Neutrophil (primary cell): Measurements from ENCODE around the gene ZNF791.

Experiments used
- H3K27ac ChIP-seq: fragments of 200-600 bp; sonication (generic); 2 replicates; pipeline ENCODE4 v1.5.1; 2016; ENCODE audit warnings: mild to moderate bottlenecking, moderate library complexity
- H3K27me3 ChIP-seq: fragments of 200-600 bp; sonication (generic); 2 replicates; pipeline ENCODE4 v1.6.0; 2016; ENCODE audit warnings: mild to moderate bottlenecking
- H3K36me3 ChIP-seq: fragments of 200-600 bp; sonication (generic); 2 replicates; pipeline ENCODE4 v1.5.1; 2017
- H3K4me1 ChIP-seq, 2 experiments: fragments of 200-600 bp in 1 of 2; sonication (generic) in 1 of 2; 1 replicate in 1 of 2; 2 replicates in 1 of 2; pipeline versions ENCODE4 v1.5.1 to v1.6.1; 2013 to 2016; ENCODE audit warnings: low read depth in 1 of 2, low read length in 1 of 2, mild to moderate bottlenecking in 1 of 2, moderate library complexity in 1 of 2; ENCODE audit not compliant: control insufficient read depth in 1 of 2, insufficient read depth in 1 of 2
- H3K4me3 ChIP-seq, 2 experiments: fragments of 200-600 bp in 1 of 2; sonication (generic) in 1 of 2; 1 replicate in 1 of 2; 2 replicates in 1 of 2; pipeline ENCODE4 v1.5.1; 2013 to 2016; ENCODE audit warnings: low read depth in 1 of 2, low read length in 1 of 2, mild to moderate bottlenecking in 1 of 2, moderate library complexity in 1 of 2
- H3K9me3 ChIP-seq: fragments of 200-600 bp; sonication (generic); 2 replicates; pipeline ENCODE4 v1.5.1; 2016
- CTCF ChIP-seq: fragments of 200-600 bp; sonication (generic); IDR thresholded peaks from 2 replicates; pipeline ENCODE4 v1.5.1; 2016; ENCODE audit warnings: antibody characterized with exemption

ZNF791 gene

GRCh38 chr19:12647047-12647446, 36.3 kb downstream of the ZNF791 start:
- no peak overlapping the region for H3K27ac ChIP-seq
- peaks cover 13 to 22% of the 10 kb centered on the region in 2 experiments for H3K4me1 ChIP-seq
- peaks cover 83% of the 10 kb centered on the region for H3K36me3 ChIP-seq
- TF ChIP-seq CTCF: no peak
- no peaks in the 10 kb centered on the region for H3K9me3 ChIP-seq
- no peak overlapping the region for H3K4me3 ChIP-seq
- no peaks in the 10 kb centered on the region for H3K27me3 ChIP-seq

GRCh38 chr19:12647490-12648071, 36.9 kb downstream of the ZNF791 start:
- no peak for TF ChIP-seq CTCF

GRCh38 chr19:12648088-12648487, 37.4 kb downstream of the ZNF791 start:
- H3K9me3 ChIP-seq: no peaks in the 10 kb centered on the region

More at GRCh38 chr19:12647490-12648071, 36.9 kb downstream of the ZNF791 start:
- no peaks in the 10 kb centered on the region for H3K27me3 ChIP-seq
- H3K27ac ChIP-seq: no peak overlapping the region
- H3K4me1 ChIP-seq: peaks cover 13 to 22% of the 10 kb centered on the region in 2 experiments
- H3K9me3 ChIP-seq: no peaks in the 10 kb centered on the region
- H3K36me3 ChIP-seq: peaks cover 88% of the 10 kb centered on the region
- H3K4me3 ChIP-seq: peak overlapping the region in 1 of 2 experiments; percentile 37

GRCh38 chr19:12649941-12650340, 39.2 kb downstream of the ZNF791 start:
- H3K36me3 ChIP-seq: peaks cover 93% of the 10 kb centered on the region

More at GRCh38 chr19:12648088-12648487, 37.4 kb downstream of the ZNF791 start:
- Histone ChIP-seq H3K27ac (no peak overlapping the region), H3K36me3 (peaks cover 92% of the 10 kb centered on the region), H3K4me3 (no peak overlapping the region), H3K4me1 (peaks cover 13 to 22% of the 10 kb centered on the region in 2 experiments), H3K27me3 (no peaks in the 10 kb centered on the region)
- TF ChIP-seq CTCF: no peak

GRCh38 chr19:12652219-12652618, 41.5 kb downstream of the ZNF791 start:
- no peak overlapping the region for H3K4me3 ChIP-seq
- H3K4me1 ChIP-seq: peaks cover 7 to 9% of the 10 kb centered on the region in 2 experiments
- H3K27ac ChIP-seq: no peak overlapping the region
- peaks cover 93% of the 10 kb centered on the region for H3K36me3 ChIP-seq
- H3K27me3 ChIP-seq: no peaks in the 10 kb centered on the region
- TF ChIP-seq CTCF: no peak
- no peaks in the 10 kb centered on the region for H3K9me3 ChIP-seq

More at GRCh38 chr19:12649941-12650340, 39.2 kb downstream of the ZNF791 start:
- Histone ChIP-seq H3K4me1 (peaks cover 13 to 22% of the 10 kb centered on the region in 2 experiments), H3K9me3 (no peaks in the 10 kb centered on the region), H3K27me3 (no peaks in the 10 kb centered on the region), H3K27ac (no peak overlapping the region), H3K4me3 (no peak overlapping the region)
- TF ChIP-seq CTCF: no peak
